Caco-2 (cell line): ENCODE measurements around the gene CDON. TPM values are rescaled to one million over a fixed set of nuclear protein-coding genes. Genes with fewer than 3 reads are reported as not detected.

Experiments
- BruUV-seq: library from RNA; stranded (reverse); fragments of 400-500 nt; replicated peaks from 2 replicates; lab custom pipeline; 2021; lab: Mats Ljungman, UMichigan
- CTCF ChIA-PET: fragments of 300-600 bp; sonication (Branson Sonifier 250); formaldehyde crosslinking; loops from one replicate; lab custom pipeline; 2022; ENCODE audit warnings: antibody characterized with exemption; lab: Charles Lee
- POLR2A ChIA-PET: fragments of 300-600 bp; sonication (Branson Sonifier 250); formaldehyde crosslinking; loops from one replicate; lab custom pipeline; 2022; ENCODE audit warnings: antibody characterized with exemption; lab: Charles Lee
- DNase-seq, 2 experiments: peaks; one replicate each; pipeline versions ENCODE4 v3.0.0 to v3.0.0-alpha.2; 2020 to 2022
- H3K27me3 ChIP-seq: replicated peaks from 2 replicates; pipeline ENCODE4 v1.6.0; 2011; ENCODE audit warnings: low read length; ENCODE audit not compliant: control insufficient read depth, insufficient read depth
- H3K36me3 ChIP-seq: 2 replicates; pipeline ENCODE4 v1.5.1; 2011; ENCODE audit warnings: low read length; ENCODE audit not compliant: control insufficient read depth, insufficient read depth
- H3K4me1 ChIP-seq: fragments of 250-450 bp; sonication (Bioruptor Pico); 2 replicates; pipeline ENCODE4 v1.5.1; 2020; ENCODE audit warnings: mild to moderate bottlenecking
- H3K4me3 ChIP-seq: 2 replicates; pipeline ENCODE4 v1.5.1; 2011; ENCODE audit warnings: low read depth, mild to moderate bottlenecking, control low read depth, low read length
- H3K9me3 ChIP-seq: fragments of 250-450 bp; sonication (Bioruptor Pico); 2 replicates; pipeline ENCODE4 v1.5.1; 2020; ENCODE audit warnings: mild to moderate bottlenecking, moderate library complexity
- H3K27ac Mint-ChIP-seq: one replicate; pipeline ENCODE4 v1.8.0; 2022; ENCODE audit warnings: mixed read lengths; ENCODE audit not compliant: unreplicated experiment
- H3K27me3 Mint-ChIP-seq: one replicate; pipeline ENCODE4 v1.8.0; 2022; ENCODE audit warnings: mixed read lengths; ENCODE audit not compliant: insufficient read depth, unreplicated experiment
- H3K36me3 Mint-ChIP-seq: one replicate; pipeline ENCODE4 v1.8.0; 2022; ENCODE audit warnings: mild to moderate bottlenecking, mixed read lengths; ENCODE audit not compliant: insufficient read depth, unreplicated experiment
- H3K4me1 Mint-ChIP-seq: one replicate; pipeline ENCODE4 v1.8.0; 2022; ENCODE audit warnings: low read depth, mixed read lengths; ENCODE audit not compliant: unreplicated experiment
- H3K4me3 Mint-ChIP-seq: one replicate; pipeline ENCODE4 v1.8.0; 2022; ENCODE audit warnings: mild to moderate bottlenecking, moderate library complexity, mixed read lengths; ENCODE audit not compliant: unreplicated experiment
- H3K9me3 Mint-ChIP-seq: one replicate; pipeline ENCODE4 v1.8.0; 2022; ENCODE audit warnings: mixed read lengths; ENCODE audit not compliant: unreplicated experiment
- CTCF ChIP-seq, 2 experiments: fragments of 200-600 bp in 1 of 2; IDR thresholded peaks; 1 replicate in 1 of 2; 2 replicates in 1 of 2; pipeline versions ENCODE4 v1.5.1 to v1.8.0; 2011 to 2022; ENCODE audit warnings: antibody characterized with exemption in 1 of 2, control low read depth in 1 of 2, inconsistent platforms in 1 of 2, low read depth in 1 of 2, low read length in 1 of 2, mild to moderate bottlenecking in 1 of 2, moderate library complexity in 1 of 2; ENCODE audit not compliant: insufficient read depth in 1 of 2, severe bottlenecking in 1 of 2, unreplicated experiment in 1 of 2
- intact Hi-C: fragments of 100-400 bp; cut with micrococcal nuclease; formaldehyde crosslinking; loops from one replicate; pipeline ENCODE4 v1.10.0; 2022; ENCODE audit not compliant: unreplicated experiment
- total RNA-seq: library from RNA; stranded (reverse); gene quantifications from 2 replicates; pipeline ENCODE4 v1.2.3, GENCODE V29; 2022

The CDON gene
- total RNA-seq, 1 experiment from 2014 or later = 6.8 TPM

- H3K9me3 Mint-ChIP-seq = no peaks in the 10 kb centered on the region
- Histone ChIP-seq H3K4me1 (no peaks in the 10 kb centered on the region), H3K9me3 (no peaks in the 10 kb centered on the region), H3K4me3 (no peak overlapping the region), H3K36me3 (no peaks in the 10 kb centered on the region), H3K27me3 (no peaks in the 10 kb centered on the region)
- H3K4me1 Mint-ChIP-seq = no peaks in the 10 kb centered on the region
- peaks cover 7% of the 10 kb centered on the region for H3K27me3 Mint-ChIP-seq
- ChIA-PET POLR2A (interaction anchor here (0.6 kb wide), 1 partner anchor 405 kb away, joined by 4 read pairs; no protein-coding TSS in a partner anchor), CTCF (no interaction called here)
- intact Hi-C loops = no loop called here
- no peak overlapping the region for H3K4me3 Mint-ChIP-seq
- no TSS peak for BruUV-seq
- no peak for TF ChIP-seq CTCF (IDR thresholded peaks at IDR 0.05; ENCODE audit: insufficient read depth in 1 of 2, low read depth in 1 of 2, low read length in 1 of 2, severe bottlenecking in 1 of 2, unreplicated experiment in 1 of 2)
- no peak for DNase-seq
- H3K27ac Mint-ChIP-seq = no peak overlapping the region
- no peaks in the 10 kb centered on the region for H3K36me3 Mint-ChIP-seq
Observed at GRCh38 chr11:125998267-125998666, 64.4 kb downstream of the CDON start.

- H3K27ac Mint-ChIP-seq = no peak overlapping the region
- BruUV-seq = no TSS peak
- no peaks in the 10 kb centered on the region for H3K36me3 Mint-ChIP-seq
- H3K27me3 ChIP-seq = no peaks in the 10 kb centered on the region
- intact Hi-C loops = no loop called here
- no peak for TF ChIP-seq CTCF (IDR thresholded peaks at IDR 0.05; ENCODE audit: insufficient read depth in 1 of 2, low read depth in 1 of 2, low read length in 1 of 2, severe bottlenecking in 1 of 2, unreplicated experiment in 1 of 2)
- ChIA-PET POLR2A (no interaction called here), CTCF (no interaction called here)
- no peaks in the 10 kb centered on the region for H3K4me1 Mint-ChIP-seq
- H3K9me3 Mint-ChIP-seq = no peaks in the 10 kb centered on the region
- H3K4me3 Mint-ChIP-seq = no peak overlapping the region
- no peaks in the 10 kb centered on the region for H3K27me3 Mint-ChIP-seq
- no peak for DNase-seq
- no peaks in the 10 kb centered on the region for H3K36me3 ChIP-seq
- H3K9me3 ChIP-seq = no peaks in the 10 kb centered on the region
- H3K4me1 ChIP-seq = no peaks in the 10 kb centered on the region
- no peak overlapping the region for H3K4me3 ChIP-seq
Observed at GRCh38 chr11:125995313-125995712, 67.4 kb downstream of the CDON start.

GRCh38 chr11:125994509-125994908 lies 68.2 kb downstream of the CDON start:
- Mint-ChIP-seq H3K27me3 (no peaks in the 10 kb centered on the region), H3K27ac (no peak overlapping the region), H3K36me3 (no peaks in the 10 kb centered on the region), H3K4me1 (no peaks in the 10 kb centered on the region), H3K4me3 (no peak overlapping the region), H3K9me3 (no peaks in the 10 kb centered on the region)
- Histone ChIP-seq H3K9me3 (no peaks in the 10 kb centered on the region), H3K4me1 (no peaks in the 10 kb centered on the region), H3K4me3 (no peak overlapping the region), H3K36me3 (no peaks in the 10 kb centered on the region), H3K27me3 (no peaks in the 10 kb centered on the region)
- intact Hi-C loops = no loop called here
- ChIA-PET CTCF (no interaction called here), POLR2A (no interaction called here)
- no peak for DNase-seq
- TF ChIP-seq CTCF (IDR thresholded peaks at IDR 0.05; ENCODE audit: insufficient read depth in 1 of 2, low read depth in 1 of 2, low read length in 1 of 2, severe bottlenecking in 1 of 2, unreplicated experiment in 1 of 2) = no peak
- BruUV-seq = no TSS peak
